Activated CD4-positive, alpha-beta T cell treated with anti-CD3 and anti-CD28 coated beads, Interleukin-2, amount 50 U/mL, for 16 hours (primary cell): ENCODE results near the gene S100A9.

Source experiments
- DNase-seq: peaks from one replicate; pipeline ENCODE4 v3.0.0-alpha.2; 2020

Gene S100A9

GRCh38 chr1:153361480-153362109 lies 3.9 kb downstream of the S100A9 start:
- no peak for DNase-seq

GRCh38 chr1:153362187-153362775 lies 4.6 kb downstream of the S100A9 start:
- DNase-seq, result no peak

- DNase-seq, result no peak
Observed at GRCh38 chr1:153363641-153364040, 6.0 kb downstream of the S100A9 start.

- DNase-seq, result no peak
Observed at GRCh38 chr1:153364156-153364555, 6.5 kb downstream of the S100A9 start.

GRCh38 chr1:153364766-153365666 lies 7.4 kb downstream of the S100A9 start:
- no peak for DNase-seq

GRCh38 chr1:153365696-153366095 lies 8.0 kb downstream of the S100A9 start:
- no peak for DNase-seq

GRCh38 chr1:153366261-153366660 lies 8.6 kb downstream of the S100A9 start:
- DNase-seq, result no peak

GRCh38 chr1:153367090-153367489 lies 9.4 kb downstream of the S100A9 start:
- no peak for DNase-seq

- DNase-seq, result no peak
Observed at GRCh38 chr1:153368495-153368894, 10.8 kb downstream of the S100A9 start.

- DNase-seq, result no peak
Observed at GRCh38 chr1:153370146-153370545, 12.5 kb downstream of the S100A9 start.

GRCh38 chr1:153371231-153371630 lies 13.6 kb downstream of the S100A9 start:
- no peak for DNase-seq

GRCh38 chr1:153372571-153372970 lies 14.9 kb downstream of the S100A9 start:
- no peak for DNase-seq

- no peak for DNase-seq
Observed at GRCh38 chr1:153374071-153374470, 16.4 kb downstream of the S100A9 start.

GRCh38 chr1:153375511-153375910 lies 17.9 kb downstream of the S100A9 start, which contains the start of gene S100A12:
Gene S100A12 (minus strand): TSS chr1:153375621. CDS start chr1:153374592, 1,029 bp downstream.
- no peak for DNase-seq

- no peak for DNase-seq
Observed at GRCh38 chr1:153379591-153379990, 21.9 kb downstream of the S100A9 start.

GRCh38 chr1:153380711-153381110 lies 23.1 kb downstream of the S100A9 start:
- DNase-seq, result no peak

GRCh38 chr1:153384958-153385580 lies 27.4 kb downstream of the S100A9 start:
- DNase-seq, result no peak

GRCh38 chr1:153386500-153386901 lies 28.8 kb downstream of the S100A9 start:
- DNase-seq, result peak; percentile 28

- no peak for DNase-seq
Observed at GRCh38 chr1:153387001-153387400, 29.3 kb downstream of the S100A9 start.

GRCh38 chr1:153387785-153388184 lies 30.1 kb downstream of the S100A9 start:
- no peak for DNase-seq

GRCh38 chr1:153389401-153389800 lies 31.7 kb downstream of the S100A9 start:
- DNase-seq, result no peak

GRCh38 chr1:153389973-153390879 lies 32.6 kb downstream of the S100A9 start:
- DNase-seq, result no peak
